Activated naive CD8-positive, alpha-beta T cell treated with anti-CD3 and anti-CD28 coated beads for 36 hours (primary cell): Measurements from ENCODE around the gene ARF5. TPM values are rescaled to one million over a fixed set of nuclear protein-coding genes. Genes with fewer than 3 reads are reported as not detected.
"Not testable (repeated sequence)": the region's sequence is repeated elsewhere in the genome, so short reads cannot be mapped to it uniquely, and the experiment has no call there.

Source experiments
- DNase-seq: peaks from one replicate; pipeline ENCODE4 v3.0.0; 2021
- H3K27ac Mint-ChIP-seq: one replicate; pipeline ENCODE4 v1.8.0; 2022; ENCODE audit warnings: mild to moderate bottlenecking, moderate library complexity, mixed read lengths
- H3K27me3 Mint-ChIP-seq: one replicate; pipeline ENCODE4 v1.8.0; 2022; ENCODE audit warnings: mild to moderate bottlenecking, mixed read lengths
- H3K36me3 Mint-ChIP-seq: one replicate; pipeline ENCODE4 v1.8.0; 2021; ENCODE audit warnings: mild to moderate bottlenecking, mixed read lengths
- H3K4me1 Mint-ChIP-seq: one replicate; pipeline ENCODE4 v1.8.0; 2021; ENCODE audit warnings: mixed read lengths
- H3K4me3 Mint-ChIP-seq: one replicate; pipeline ENCODE4 v1.8.0; 2022; ENCODE audit warnings: mild to moderate bottlenecking, moderate library complexity, mixed read lengths
- H3K9me3 Mint-ChIP-seq: one replicate; pipeline ENCODE4 v1.8.0; 2022; ENCODE audit warnings: mixed read lengths
- total RNA-seq, 2 experiments: library from RNA; stranded (reverse); gene quantifications; one replicate each; pipeline ENCODE4 v1.2.3, GENCODE V29; 2021

Gene ARF5
- total RNA-seq: 10 to 100 TPM; 93.1 to 93.6 TPM

DNA sequence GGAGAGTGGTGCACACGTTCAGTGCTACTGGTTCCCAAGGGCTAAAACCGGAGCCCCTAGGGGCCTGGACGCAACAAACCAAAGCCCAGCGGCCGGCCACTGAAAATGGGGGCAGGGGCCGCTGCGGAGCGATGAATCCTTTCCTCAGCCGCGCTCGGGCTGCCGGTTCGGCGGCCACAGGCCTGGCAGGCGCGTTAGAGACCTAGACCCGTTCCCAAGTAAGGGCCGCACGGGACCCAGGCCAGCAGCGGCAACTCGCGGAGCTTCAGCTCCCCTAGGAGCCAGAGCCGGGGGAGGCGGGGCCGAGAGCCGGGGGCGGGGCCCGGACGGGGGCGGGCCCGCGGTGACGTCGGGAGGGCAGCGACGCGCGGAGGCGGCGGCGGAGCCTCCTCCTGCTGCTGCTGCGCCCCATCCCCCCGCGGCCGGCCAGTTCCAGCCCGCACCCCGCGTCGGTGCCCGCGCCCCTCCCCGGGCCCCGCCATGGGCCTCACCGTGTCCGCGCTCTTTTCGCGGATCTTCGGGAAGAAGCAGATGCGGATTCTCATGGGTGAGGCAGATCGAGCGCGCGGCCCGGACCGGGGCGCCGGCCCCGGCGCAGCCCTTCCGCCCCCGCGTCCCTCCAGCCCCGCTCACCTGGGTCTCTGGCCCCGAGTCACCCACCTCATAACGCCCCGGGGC lies at the start of gene ARF5:
Gene ARF5, plus strand, starts transcription at position 393 of the 678 bp plus-strand sequence. Its CDS starts 88 bp downstream, at position 481.
- DNase-seq: peak; percentile 90
- peaks cover 37% of the 10 kb centered on the region for H3K4me1 Mint-ChIP-seq
- H3K4me3 Mint-ChIP-seq: peak within 1 kb of the TSS; percentile 99
- no peaks in the 10 kb centered on the region for H3K9me3 Mint-ChIP-seq
- H3K27me3 Mint-ChIP-seq: no peaks in the 10 kb centered on the region
- H3K27ac Mint-ChIP-seq: peak within 1 kb of the TSS; percentile 92
- peaks cover 7% of the 10 kb centered on the region for H3K36me3 Mint-ChIP-seq

DNA sequence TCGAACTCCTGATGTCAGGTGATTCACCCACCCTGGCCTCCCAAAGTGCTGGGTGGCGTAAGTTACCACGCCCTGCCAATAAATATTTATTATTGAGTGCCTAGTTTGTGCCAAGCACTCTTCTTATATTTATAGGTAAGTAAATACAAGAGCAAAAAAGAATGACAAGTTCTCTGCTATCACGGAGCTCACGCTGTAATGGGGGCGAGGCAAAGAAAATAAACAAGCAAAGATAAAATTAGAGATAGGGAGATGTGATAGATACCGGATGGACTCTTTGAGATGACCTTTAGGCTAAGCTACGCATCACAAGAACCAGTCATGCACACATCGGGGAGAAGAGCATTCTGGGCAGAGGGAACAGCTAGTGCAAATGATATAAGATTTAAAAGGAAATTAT lies 49.1 kb upstream of the ARF5 start:
- Mint-ChIP-seq H3K4me1 (peaks cover 4% of the 10 kb centered on the region), H3K27me3 (peaks cover 45% of the 10 kb centered on the region), H3K9me3 (no peaks in the 10 kb centered on the region), H3K4me3 (no peak overlapping the region), H3K36me3 (no peaks in the 10 kb centered on the region), H3K27ac (no peak overlapping the region)
- no peak for DNase-seq

DNA sequence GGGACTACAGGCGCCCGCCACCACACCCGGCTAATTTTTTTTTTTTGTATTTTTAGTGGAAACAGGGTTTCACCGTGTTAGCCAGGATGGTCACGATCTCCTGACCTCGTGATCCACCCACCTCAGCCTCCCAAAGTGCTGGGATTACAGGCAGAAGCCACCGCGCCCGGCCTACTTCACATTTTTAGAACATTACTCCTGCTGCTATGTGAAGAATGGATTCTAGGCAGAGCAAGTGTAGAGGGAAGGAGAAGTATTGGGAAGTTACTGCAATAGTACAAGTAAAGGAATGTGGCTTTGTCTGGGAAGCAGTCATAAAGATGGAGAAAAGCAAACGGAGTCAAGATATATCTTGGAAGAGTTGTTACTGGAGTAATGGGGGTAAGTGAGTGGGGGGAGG lies 47.8 kb upstream of the ARF5 start:
- DNase-seq, H3K36me3 Mint-ChIP-seq, H3K27ac Mint-ChIP-seq, H3K4me1 Mint-ChIP-seq, H3K4me3 Mint-ChIP-seq, H3K9me3 Mint-ChIP-seq: not testable (repeated sequence)
- peaks cover 35% of the 10 kb centered on the region for H3K27me3 Mint-ChIP-seq

DNA sequence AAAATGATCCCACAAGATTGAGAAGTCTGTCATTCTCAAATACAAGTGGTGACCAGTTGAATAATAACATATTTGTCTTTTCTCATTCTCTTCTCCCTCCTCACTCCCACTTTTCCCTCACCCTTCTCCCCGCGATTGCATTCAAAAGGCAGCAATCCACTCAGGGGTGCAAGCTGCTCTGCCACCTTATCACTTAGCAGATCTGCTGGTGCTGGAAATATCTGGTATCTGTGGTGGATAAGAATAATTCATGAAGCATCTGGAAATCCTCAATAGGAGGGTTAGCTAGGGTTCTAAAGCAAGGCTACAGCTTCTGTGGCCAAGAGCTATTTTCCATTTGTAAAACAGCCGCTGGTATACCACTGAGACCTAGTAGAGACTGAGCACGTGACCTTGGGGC lies 46.7 kb upstream of the ARF5 start:
- H3K27ac Mint-ChIP-seq: no peak overlapping the region

DNA sequence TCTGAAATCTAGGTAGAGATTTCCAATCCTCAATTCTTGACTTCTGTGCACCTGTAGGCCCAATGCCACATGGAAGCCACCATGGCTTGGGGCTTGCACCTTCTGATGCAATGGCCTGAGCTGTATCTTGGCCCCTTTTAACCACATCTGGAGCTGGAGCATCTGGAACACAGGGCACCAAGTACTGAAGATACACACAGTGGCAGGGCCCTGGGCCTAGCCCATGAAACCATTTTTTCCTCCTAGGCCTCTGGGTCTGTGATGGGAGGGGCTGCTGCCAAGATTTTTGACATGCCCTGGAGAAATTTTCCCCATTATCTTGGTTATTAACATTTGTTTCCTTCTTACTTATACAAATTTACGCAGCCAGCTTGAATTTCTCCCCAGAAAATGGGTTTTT lies 41.9 kb upstream of the ARF5 start:
- H3K9me3 Mint-ChIP-seq: peaks cover 14% of the 10 kb centered on the region
- no peak overlapping the region for H3K4me3 Mint-ChIP-seq
- peaks cover 3% of the 10 kb centered on the region for H3K27me3 Mint-ChIP-seq
- H3K27ac Mint-ChIP-seq: no peak overlapping the region
- DNase-seq: no peak
- H3K36me3 Mint-ChIP-seq: peaks cover 4% of the 10 kb centered on the region
- H3K4me1 Mint-ChIP-seq: peaks cover 1% of the 10 kb centered on the region

More for the DNA sequence above, 46.7 kb upstream of the ARF5 start:
- DNase-seq: no peak
- peaks cover 8% of the 10 kb centered on the region for H3K9me3 Mint-ChIP-seq
- H3K27me3 Mint-ChIP-seq: peaks cover 25% of the 10 kb centered on the region
- no peak overlapping the region for H3K4me3 Mint-ChIP-seq
- peaks cover 2% of the 10 kb centered on the region for H3K4me1 Mint-ChIP-seq
- H3K36me3 Mint-ChIP-seq: peaks cover under 1% of the 10 kb centered on the region

DNA sequence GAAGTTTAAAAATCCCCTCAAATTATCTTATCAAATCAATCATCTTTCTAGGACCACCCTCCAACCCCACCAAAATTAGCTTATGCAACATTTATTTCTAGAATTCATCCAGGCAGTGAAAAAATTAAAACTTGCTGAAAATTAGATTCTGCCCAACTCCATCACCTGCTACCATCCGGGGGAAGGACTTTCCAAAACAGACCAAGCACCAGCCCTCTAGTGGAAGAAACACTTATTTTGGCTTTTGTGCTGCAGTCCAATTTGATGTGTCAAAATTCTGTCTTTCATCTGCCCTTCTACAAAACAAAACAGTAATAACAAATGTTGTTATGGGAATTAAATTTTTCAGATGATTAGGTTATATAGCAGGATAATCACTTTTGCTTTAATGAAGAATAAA lies 38.0 kb upstream of the ARF5 start:
- Mint-ChIP-seq H3K27ac (no peak overlapping the region), H3K36me3 (peaks cover 4% of the 10 kb centered on the region)

DNA sequence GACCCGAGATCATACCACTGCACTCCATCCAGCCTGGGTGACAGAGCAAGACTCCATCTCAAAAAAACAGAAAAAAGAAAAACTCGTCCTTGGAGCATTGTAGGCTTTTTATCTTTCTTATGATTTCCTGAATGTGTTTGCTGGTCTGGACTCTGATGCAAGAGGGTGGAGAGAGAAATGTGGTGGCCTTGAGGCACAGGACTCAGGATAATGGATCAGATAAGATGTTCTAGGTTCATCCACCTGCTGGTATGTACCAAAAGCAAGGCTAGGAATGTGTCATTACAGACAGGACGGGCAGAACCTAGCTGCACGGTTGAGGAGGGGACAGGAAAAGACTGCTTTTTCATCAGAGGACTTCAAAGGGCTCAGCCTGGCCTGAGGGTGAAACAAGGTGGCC lies 36.3 kb upstream of the ARF5 start:
- peaks cover 2% of the 10 kb centered on the region for H3K9me3 Mint-ChIP-seq
- H3K36me3 Mint-ChIP-seq: no peaks in the 10 kb centered on the region
- H3K4me3 Mint-ChIP-seq: no peak overlapping the region
- no peak overlapping the region for H3K27ac Mint-ChIP-seq
- peaks cover 3% of the 10 kb centered on the region for H3K27me3 Mint-ChIP-seq
- H3K4me1 Mint-ChIP-seq: peaks cover 1% of the 10 kb centered on the region
- no peak for DNase-seq

More for the DNA sequence above, 38.0 kb upstream of the ARF5 start:
- Mint-ChIP-seq H3K27me3 (peaks cover 3% of the 10 kb centered on the region), H3K9me3 (peaks cover 12% of the 10 kb centered on the region), H3K4me3 (no peak overlapping the region), H3K4me1 (peaks cover 1% of the 10 kb centered on the region)
- no peak for DNase-seq

DNA sequence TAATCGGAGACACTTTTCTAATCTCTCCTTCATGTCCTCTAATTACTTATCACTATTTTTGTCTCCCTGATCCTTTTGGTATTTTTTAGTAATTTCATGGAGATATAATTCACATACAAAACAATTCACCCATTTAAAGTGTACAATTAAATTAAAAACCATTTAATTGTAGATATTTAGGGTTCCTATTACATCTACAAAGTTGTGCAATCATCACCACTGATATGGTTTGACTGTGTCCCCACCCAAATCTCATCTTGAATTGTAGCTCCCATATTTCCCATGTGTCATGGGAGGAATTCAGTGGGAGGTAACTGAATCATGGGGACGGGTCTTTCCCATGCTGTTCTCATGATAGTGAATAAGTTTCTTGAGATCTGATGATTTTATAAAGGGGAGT lies 31.8 kb upstream of the ARF5 start:
- DNase-seq: no peak
- Mint-ChIP-seq H3K27me3 (no peaks in the 10 kb centered on the region), H3K4me1 (no peaks in the 10 kb centered on the region)

DNA sequence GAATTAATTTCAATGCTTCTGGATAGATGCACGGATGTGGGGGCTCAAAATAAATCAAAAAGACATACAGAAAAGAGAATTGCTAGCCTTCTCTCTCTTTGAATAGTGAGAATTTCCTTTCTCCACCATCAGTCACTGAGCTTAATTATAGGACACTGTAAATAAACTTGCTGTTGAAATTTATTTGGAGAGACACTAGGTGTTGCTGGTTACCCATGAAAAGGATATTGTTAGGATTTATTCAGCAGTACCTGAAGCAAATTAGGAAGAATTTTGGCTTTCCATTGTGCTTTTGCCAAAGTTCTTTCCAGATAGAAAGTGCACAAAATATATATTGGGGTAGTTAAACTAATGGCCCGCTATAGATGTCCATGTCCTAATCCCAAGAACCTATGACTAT lies 30.4 kb upstream of the ARF5 start:
- H3K4me1 Mint-ChIP-seq: no peaks in the 10 kb centered on the region
- no peaks in the 10 kb centered on the region for H3K9me3 Mint-ChIP-seq
- no peak overlapping the region for H3K27ac Mint-ChIP-seq
- H3K4me3 Mint-ChIP-seq: no peak overlapping the region
- no peak for DNase-seq
- peaks cover 2% of the 10 kb centered on the region for H3K36me3 Mint-ChIP-seq
- H3K27me3 Mint-ChIP-seq: no peaks in the 10 kb centered on the region

More for the DNA sequence above, 31.8 kb upstream of the ARF5 start:
- Mint-ChIP-seq H3K4me3 (no peak overlapping the region), H3K36me3 (no peaks in the 10 kb centered on the region), H3K27ac (no peak overlapping the region), H3K9me3 (no peaks in the 10 kb centered on the region)

DNA sequence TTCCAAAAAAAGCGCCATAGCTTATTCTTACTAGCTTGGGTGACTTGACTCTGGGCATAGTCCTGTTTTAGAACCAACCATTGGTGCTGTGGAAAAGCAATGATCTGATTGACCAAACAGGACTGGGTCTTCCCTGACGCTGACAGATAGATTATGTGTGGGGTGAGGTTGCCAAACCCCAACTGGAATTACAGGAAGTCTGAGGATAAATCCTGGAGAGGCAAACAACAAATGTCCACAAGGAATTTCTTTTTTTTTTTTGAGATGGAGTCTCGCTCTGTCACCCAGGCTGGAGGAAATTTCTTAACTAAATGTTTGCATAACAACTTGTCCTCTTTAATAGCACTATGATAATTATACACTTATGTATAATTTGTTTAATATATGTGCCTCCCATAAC lies 22.0 kb upstream of the ARF5 start:
- H3K9me3 Mint-ChIP-seq: no peaks in the 10 kb centered on the region
- no peaks in the 10 kb centered on the region for H3K27me3 Mint-ChIP-seq
- H3K36me3 Mint-ChIP-seq: peaks cover 6% of the 10 kb centered on the region
- H3K27ac Mint-ChIP-seq: no peak overlapping the region
- no peak for DNase-seq
- H3K4me3 Mint-ChIP-seq: no peak overlapping the region
- H3K4me1 Mint-ChIP-seq: no peaks in the 10 kb centered on the region

DNA sequence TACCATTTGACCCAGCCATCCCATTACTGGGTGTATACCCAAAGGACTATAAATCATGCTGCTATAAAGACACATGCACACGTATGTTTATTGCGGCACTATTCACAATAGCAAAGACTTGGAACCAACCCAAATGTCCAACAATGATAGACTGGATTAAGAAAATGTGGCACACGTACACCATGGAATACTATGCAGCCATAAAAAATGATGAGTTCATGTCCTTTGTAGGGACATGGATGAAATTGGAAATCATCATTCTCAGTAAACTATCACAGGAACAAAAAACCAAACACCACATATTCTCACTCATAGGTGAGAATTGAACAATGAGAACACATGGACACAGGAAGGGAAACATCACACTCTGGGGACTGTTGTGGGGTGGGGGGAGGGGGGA lies 20.2 kb upstream of the ARF5 start:
- H3K27me3 Mint-ChIP-seq, H3K4me3 Mint-ChIP-seq, DNase-seq, H3K9me3 Mint-ChIP-seq, H3K27ac Mint-ChIP-seq, H3K36me3 Mint-ChIP-seq, H3K4me1 Mint-ChIP-seq: not testable (repeated sequence)

DNA sequence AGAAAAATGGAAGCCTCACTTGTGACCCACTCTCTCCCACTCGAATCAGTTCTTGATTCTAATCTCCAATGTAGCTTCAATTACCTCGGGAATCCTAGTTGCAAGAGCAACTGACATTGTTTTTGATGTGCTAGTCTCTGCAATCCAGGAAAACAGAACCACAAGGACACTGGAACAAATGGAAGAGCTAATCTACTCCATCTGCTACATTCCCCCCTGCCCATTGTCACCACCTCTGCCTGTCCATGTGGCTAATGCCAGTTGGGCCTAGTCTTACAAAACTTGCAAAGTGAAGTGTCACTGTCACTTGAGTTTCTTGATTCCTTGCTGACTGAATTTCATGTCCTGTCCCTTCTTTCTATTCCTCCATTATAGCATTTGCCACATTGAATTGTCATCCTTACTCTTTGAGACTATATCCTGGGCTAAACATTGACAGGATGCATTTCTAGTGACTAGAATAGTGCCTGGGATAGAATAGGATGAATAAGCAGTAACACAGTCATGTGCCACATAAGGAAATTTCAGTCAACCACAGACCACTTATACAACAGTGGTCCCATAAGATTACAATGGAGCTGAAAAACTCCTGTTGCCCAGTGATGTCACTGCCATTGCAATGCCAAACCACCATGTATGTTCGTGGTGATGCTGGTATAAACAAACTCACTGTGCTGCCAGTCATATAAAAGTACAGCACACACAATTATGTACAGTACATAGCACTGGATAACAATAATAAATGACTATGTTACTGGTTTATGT lies 16.3 kb upstream of the ARF5 start:
- H3K27me3 Mint-ChIP-seq: no peaks in the 10 kb centered on the region
- no peak for DNase-seq
- no peaks in the 10 kb centered on the region for H3K36me3 Mint-ChIP-seq
- no peaks in the 10 kb centered on the region for H3K4me1 Mint-ChIP-seq
- no peak overlapping the region for H3K27ac Mint-ChIP-seq
- no peak overlapping the region for H3K4me3 Mint-ChIP-seq
- H3K9me3 Mint-ChIP-seq: no peaks in the 10 kb centered on the region

DNA sequence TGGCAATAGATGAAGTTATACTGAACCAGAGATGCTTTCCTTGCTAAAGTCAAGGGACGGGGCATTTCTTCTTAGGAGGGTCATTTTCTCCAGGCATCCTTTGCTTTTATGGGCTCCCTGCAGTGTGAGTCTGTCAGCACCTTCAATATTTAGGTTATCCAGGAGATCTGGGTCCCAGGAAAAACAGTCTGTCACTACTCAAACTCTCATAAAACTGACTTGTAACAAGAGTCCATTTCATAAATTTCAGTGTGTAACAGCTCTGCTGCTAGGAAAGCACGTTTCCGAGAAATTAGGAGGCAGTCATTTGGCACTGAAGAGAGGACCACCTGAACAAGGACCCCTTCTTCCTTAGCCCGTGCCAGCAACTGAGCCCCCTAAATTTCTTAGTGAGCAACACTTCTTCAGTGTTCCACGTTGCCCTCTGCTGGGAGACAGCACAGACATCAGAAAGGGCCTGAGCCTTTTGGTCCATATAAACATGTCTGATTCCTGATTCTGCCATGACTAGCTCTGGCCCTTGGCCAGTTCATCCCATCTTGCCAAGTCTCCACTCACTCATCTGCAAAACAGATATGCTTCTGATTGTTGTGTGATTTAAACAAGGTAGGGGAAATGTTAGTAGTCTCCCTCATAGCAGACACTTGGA lies 10.1 kb upstream of the ARF5 start:
- DNase-seq: no peak
- Mint-ChIP-seq H3K36me3 (peaks cover 13% of the 10 kb centered on the region), H3K9me3 (no peaks in the 10 kb centered on the region), H3K27ac (no peak overlapping the region), H3K4me1 (peaks cover 25% of the 10 kb centered on the region), H3K27me3 (no peaks in the 10 kb centered on the region), H3K4me3 (no peak overlapping the region)

DNA sequence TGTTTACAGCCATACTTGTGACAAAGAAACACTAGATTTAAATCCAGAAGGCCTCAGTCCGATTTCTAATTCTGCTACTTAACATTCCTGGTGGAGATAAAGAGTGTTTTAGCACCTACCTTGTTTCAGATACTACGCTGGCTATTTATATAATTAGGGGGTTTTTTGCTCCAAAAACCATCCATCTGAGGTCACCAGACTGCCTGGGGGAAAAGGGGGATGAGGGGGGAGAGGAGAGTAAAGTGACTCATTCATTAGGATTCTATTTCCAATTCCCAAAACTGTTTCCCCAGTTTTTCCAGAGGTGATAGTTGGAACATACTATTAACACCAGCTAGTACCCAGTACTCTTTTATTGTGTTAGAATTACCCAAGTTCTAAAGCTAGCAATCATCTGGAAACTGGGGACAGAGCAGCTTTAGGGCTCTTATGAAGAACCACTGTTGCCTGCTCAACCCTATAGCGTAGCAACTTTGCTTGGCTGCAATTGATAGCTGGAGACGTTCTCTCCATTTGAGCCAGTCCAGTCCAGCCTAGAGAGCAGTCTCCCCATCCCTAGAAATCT lies 9.4 kb upstream of the ARF5 start:
- Mint-ChIP-seq H3K27me3 (no peaks in the 10 kb centered on the region), H3K9me3 (no peaks in the 10 kb centered on the region), H3K4me3 (no peak overlapping the region), H3K4me1 (peaks cover 30% of the 10 kb centered on the region), H3K27ac (no peak overlapping the region), H3K36me3 (peaks cover 13% of the 10 kb centered on the region)
- no peak for DNase-seq

DNA sequence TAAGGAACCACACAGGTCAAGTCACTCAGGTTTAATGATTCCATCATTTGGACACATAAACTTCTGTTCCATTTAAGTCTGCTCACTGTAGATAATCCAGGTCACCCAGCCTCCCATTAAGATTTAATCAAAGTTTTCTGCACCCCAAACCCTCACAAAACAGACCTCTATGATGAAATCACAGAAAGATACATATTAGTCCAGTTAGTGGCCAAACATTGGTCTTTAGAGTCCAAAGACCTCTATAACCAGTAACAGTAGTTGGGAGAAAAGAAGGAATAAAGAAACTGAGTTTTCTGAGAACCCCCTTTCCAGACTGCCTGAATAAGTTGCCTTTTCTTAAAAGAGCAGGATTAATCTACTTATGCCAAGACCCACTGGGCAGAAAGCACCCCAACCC lies 7.6 kb upstream of the ARF5 start:
- H3K9me3 Mint-ChIP-seq: no peaks in the 10 kb centered on the region
- H3K27me3 Mint-ChIP-seq: no peaks in the 10 kb centered on the region
- H3K4me1 Mint-ChIP-seq: peaks cover 37% of the 10 kb centered on the region
- peaks cover 13% of the 10 kb centered on the region for H3K36me3 Mint-ChIP-seq
- DNase-seq: no peak
- H3K27ac Mint-ChIP-seq: no peak overlapping the region
- H3K4me3 Mint-ChIP-seq: no peak overlapping the region
